Measurements from ENCODE around the gene LRRC28.

GRCh38 chr15:99224372-99225214, 26.7 kb upstream of the LRRC28 start:
- TF ChIP-seq POLR2AphosphoS5 (IDR thresholded peaks at IDR 0.05) (no peak), CTCF (IDR thresholded peaks at IDR 0.05) (no peak)

Data from upper lobe of left lung (tissue), 4 donors.